GM12872 (cell line): ENCODE measurements around the gene AAK1.

Source experiments
- CTCF ChIP-seq: IDR thresholded peaks from 3 replicates; pipeline ENCODE4 v1.5.1; 2011; ENCODE audit warnings: low read depth, mild to moderate bottlenecking, low read length, moderate library complexity; ENCODE audit not compliant: insufficient read depth

The AAK1 gene

GRCh38 chr2:69495008-69495407 is 148.5 kb downstream of the AAK1 start:
- no peak for TF ChIP-seq CTCF

GRCh38 chr2:69494126-69494525 is 149.4 kb downstream of the AAK1 start:
- no peak for TF ChIP-seq CTCF

DNA sequence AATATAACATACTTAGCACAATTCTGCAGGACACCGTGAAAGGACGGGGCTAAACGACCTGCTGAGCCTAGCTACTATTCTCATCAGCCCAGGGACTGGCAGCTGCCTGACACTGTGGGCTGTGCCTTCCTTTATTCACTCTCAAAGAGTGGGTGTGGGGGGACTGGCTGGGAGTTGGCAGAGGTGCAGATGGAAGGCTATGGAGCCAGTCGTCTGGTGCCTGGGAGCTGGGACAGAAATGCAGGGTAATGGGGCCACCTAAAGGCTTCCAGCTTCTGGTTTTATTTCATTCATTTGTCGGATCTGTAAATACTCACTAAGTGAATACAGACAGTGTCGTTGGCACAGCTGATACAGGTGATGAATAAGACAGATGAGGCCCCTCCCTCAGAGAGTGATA is 150.3 kb downstream of the AAK1 start:
- TF ChIP-seq CTCF, result no peak

DNA sequence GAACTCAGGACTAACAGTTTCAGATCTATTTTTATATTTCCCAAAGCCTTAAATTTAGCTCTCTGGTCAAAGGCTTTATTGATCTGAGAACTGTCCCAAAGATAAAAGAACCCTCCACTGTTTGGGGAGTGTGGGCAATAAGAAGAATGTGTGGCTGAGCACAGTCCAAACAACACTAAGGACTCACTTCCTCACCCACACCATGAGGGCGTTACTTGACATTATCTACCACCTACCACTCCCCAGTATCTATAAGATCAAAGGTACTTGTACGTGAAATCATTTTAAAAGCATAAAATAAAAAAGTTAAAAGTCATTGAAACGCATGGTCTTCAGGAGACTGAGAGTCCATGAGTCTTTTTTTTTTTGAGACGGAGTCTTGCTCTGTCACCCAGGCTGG is 151.7 kb downstream of the AAK1 start:
- TF ChIP-seq CTCF, result no peak

DNA sequence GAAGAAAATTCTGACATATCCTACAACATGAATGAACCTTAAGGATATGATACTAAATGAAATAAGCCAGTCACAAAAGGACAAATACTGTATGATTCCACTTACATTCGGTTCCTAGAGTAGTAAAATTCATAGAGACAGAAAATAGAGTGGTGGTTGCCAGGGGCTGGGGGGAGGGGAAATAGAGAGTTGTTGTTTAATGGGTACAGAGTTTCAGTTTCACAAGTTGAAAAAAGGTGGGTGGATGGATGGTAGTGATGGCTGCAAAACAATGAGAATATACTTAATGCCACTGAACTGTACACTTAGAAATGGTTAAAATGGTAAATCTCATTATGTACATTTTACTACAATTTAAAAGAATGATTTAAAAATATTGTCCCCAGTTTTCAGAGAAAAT is 153.1 kb downstream of the AAK1 start:
- no peak for TF ChIP-seq CTCF

DNA sequence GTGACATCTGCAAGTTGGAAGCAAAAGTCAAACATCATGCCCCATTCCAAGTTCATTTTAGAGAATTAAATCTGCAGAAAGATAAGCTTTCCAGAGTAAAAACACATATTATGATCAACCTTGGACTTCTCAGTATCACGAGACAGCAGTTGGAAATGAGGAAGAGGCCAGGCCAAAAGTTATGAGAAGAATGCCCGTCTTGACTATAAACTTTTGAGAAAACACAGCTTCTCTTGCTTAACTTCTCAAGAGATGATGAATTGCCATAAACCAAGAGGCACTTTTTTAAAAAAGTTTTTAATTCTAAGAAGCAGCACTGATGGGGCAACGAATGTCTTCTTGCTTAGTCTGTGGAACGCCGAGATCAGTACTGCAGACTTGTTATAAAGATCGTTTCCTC is 153.7 kb downstream of the AAK1 start:
- no peak for TF ChIP-seq CTCF

DNA sequence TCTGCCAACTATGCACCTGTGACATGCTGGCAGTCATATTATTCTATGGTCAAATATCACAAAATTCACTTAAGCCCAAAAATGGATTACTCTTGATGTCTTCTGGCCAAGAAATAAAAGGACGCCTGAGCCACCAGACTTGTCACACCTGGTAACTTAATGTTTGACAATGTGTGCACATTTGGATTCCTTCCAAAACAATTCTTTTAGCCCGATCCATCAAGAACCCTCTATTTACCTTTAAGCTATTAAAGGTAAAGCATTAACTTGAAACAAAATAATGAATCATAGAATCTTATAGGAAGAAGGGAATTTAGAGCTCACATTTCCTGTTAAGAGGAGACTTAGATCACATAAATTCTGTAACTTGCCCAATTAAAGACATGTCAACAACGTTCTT is 159.8 kb downstream of the AAK1 start:
- no peak for TF ChIP-seq CTCF

- TF ChIP-seq CTCF, result no peak
These were observed 160.5 kb downstream of the AAK1 start for GRCh38 chr2:69483024-69483423.
